Medulla oblongata (tissue), 1 donor: ENCODE data around the gene TMEFF2.

Experiments used
- DNase-seq: peaks from one replicate; pipeline ENCODE4 v3.0.0-alpha.2; 2015; ENCODE audit errors: extremely low spot score

Gene TMEFF2

DNA sequence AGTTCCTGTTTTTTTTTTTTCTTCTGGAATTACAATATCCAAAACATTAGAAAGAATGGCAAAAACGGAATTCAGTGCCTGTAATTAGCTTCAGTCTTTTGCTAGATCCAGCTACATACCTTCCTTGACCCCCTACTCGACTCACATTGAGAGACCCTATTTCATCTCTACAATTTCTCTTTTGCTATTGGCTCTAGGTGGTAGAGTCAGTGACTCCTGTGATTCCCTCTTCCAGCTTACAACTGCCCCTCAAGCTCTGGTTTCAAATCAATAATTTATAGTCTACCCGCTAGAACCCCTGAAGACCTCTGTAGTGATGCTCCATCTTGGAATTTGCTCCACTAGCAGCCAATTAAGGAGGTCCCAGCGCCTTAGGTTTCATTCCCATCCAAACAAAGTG, 125.8 kb downstream of the TMEFF2 start:
- DNase-seq = no peak

DNA sequence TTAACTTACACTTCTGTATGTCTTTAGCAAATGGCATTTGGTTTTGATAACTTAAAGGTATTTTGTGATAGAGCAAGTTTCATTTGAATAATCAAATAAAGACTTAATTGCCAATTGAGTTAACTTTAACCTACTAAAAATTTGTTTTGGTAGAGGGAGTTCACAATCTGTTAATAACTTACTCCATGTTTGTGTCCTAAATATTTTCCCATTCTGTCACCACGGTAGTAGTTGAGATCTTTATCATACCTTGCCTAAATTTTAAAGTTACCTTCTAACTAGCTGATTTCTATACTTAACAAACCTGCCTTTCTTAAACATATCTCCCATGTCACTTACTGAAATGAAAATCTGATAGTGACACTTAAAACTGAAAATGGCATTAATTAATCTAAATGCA, 127.1 kb downstream of the TMEFF2 start:
- no peak for DNase-seq

DNA sequence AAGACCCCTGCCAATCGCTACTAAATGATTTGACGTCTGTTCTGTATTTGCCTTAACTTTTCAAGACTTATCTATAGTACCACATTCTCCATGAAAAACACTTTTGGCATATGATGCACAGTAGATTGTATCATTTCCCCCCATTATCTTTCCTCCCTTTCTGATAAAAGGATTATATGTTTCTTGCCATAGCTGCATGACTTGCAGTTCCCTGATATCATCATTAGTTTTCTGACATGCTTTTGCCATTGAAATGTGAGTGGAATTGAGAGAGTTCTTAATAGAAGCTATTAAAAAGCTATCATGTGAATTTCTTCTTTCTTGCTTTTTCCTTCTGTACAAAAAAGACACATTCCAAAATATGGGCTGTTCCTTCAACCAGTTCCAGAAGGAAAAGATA, 130.3 kb downstream of the TMEFF2 start:
- DNase-seq = no peak

DNA sequence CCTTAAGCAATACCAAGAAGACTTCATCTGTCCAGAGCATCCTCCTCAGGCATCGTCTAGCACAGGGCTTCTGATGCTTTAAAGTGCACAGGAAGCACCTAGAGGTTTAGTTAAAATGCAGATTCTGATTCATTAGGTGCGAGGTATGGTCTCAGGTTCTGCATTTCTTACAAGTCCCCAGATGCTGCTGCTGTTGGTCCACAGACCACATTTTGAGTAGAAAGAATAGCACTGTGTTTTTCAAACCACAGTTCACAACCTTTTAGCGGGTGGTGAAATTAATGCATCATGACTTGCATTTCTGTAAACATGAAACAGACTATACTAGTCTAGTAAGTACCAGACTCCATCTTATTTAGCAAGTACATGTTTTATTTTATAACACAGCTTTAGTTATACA, 134.6 kb downstream of the TMEFF2 start:
- DNase-seq = no peak

DNA sequence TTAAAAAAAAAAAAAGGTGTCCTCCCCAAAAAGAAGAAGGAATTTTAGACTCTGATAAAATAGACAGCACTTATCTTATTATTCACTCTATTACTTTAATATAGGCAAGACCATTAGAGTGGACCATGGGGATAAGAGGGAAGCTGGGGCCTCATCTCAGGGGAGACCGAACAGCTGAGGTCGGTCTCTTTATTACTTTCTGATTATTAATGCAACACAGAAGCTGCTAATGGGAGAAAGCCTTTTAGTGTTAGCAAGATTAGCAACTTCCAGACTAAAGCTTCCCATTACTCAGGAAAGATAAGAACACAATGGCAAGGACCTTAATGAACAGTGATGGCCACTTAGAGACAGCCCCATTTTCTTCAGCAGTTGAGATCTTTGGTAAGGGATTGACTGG, 135.5 kb downstream of the TMEFF2 start:
- DNase-seq = no peak

DNA sequence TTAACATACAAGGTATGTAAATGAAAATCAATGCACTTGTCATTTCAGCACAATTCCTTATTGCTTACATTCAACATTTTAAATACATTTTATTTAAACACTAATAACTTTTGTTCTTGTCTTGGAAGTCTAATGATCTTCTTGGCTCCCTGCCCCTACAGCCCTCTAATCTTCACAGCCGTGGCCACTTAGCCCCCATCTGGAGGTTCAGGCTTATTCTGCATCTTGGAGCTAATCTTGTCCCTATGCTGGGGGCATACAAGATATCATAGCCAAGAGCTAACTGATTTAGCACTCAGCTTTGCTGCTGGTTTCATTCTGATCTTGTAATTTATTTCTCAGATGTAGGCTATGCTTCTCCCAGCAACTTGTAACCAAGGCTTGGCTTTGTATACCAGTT, 140.8 kb downstream of the TMEFF2 start:
- no peak for DNase-seq

DNA sequence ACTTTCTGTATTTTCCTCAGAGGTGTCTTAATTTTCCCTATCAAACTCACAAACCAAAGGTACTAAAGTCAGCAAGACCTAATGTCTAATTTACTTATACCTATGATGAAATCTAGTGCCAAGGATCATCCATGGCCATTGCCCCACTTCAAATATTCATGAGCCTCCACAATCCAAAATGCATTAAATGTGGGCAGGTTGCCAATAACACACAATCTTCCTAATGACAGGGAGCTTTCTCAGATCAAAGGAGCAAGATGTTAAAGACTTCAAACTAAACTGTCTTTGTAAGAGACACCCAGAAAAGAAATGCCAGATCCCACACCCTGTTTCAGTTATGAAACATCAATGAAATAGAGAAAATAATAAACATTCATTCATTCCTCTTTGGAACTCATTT, 143.2 kb downstream of the TMEFF2 start:
- DNase-seq = no peak

DNA sequence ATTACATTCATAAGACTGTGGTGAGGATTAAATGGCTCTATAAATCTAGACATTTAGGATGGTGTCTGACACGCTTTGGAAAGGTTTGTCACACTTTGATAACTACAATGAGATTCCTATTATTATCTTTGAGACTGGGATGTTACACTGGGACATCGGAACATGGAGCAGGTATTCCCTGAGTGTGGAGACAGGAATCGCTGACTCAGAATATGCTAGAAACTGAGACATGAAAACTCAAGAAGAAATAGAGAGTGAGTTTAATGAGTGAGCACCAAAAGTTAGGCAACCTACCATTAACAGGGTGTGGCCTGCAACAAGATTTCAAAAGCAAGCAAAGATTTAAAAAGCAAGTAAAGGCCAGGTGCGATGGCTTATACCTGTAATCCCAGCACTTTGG, 145.4 kb downstream of the TMEFF2 start:
- DNase-seq = no peak

DNA sequence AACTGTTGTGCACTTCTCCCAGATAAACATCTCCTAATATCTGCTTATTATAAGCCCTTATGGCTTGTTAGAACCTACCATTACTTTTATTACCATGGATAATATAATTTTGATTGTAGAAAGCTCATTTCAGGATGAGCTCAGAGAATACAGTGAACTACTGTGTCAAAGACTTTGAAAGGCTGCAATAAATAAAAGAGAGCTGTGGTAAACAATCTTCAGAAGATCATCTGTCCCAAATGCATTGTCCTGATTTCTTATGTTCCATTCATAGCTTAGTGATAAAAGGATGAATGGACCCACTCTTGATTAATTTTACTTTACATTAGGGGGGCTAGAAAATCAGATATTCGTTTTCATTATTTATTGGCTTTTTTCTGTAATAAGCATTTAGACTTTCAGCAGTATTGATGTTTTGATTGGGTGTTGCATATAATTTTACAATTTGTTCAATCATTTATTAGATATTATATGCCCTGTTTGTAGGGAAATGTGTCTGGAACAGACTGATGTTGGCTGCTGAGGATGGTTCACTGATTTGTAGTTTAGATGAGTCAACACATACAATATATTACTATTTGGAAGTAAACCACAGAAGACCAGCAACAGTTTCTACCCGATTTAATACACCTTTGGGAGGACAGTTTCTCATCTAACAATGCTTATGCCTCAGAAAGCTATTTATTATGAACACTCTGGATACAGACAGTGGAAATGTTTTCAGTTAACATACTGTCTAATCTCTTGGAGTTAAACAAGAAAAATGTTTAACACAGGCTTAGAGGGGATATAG, 147.2 kb downstream of the TMEFF2 start:
- DNase-seq = no peak

DNA sequence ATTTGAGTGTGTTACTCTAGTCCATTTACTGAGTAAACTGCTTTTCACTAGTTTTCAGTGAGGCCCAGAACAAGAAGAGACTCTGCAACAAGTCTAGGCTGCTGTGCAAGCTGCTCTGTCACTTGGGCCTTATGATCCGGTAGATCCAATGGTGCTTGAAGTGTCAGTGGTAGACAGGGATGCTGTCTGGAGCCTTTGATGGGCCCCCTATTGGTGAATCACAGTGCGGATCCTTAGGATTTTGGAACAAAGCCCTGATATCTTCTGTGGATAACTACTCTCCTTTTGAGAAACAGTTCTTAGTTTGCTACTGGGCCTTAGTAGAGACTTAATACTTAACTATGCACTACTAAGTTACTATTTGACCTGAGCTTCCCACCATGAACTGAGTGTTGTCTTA, 150.2 kb downstream of the TMEFF2 start:
- no peak for DNase-seq

DNA sequence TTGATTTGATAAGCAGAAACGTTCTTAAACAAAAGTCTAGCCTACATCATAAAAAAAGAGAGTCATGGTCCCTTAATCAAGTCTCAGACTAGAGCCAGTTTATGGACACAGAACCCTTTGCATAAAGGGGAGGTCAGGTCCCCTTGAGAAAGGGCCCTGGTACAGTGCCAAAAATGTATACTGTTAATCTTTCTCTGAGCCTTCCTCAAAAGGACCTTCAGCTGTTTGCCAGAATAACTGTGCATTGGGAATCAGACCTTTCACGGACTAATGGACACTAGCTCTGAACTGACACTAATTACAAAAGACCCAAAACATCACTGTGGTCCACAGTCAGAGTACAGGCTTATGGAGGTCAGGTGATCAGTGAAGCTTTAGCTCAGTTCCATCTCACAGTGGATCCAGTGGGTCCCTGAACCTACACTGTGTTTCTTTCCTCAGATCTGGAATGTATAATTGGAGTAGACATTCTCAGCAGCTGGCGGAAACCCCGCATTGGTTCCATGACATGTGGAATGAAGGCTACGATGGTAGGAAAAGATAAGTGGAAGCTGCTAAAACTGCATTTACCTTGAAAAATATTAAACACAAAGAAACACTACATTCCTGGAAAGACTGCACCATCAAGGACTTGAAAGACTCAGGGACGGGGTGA, 151.4 kb downstream of the TMEFF2 start:
- no peak for DNase-seq

DNA sequence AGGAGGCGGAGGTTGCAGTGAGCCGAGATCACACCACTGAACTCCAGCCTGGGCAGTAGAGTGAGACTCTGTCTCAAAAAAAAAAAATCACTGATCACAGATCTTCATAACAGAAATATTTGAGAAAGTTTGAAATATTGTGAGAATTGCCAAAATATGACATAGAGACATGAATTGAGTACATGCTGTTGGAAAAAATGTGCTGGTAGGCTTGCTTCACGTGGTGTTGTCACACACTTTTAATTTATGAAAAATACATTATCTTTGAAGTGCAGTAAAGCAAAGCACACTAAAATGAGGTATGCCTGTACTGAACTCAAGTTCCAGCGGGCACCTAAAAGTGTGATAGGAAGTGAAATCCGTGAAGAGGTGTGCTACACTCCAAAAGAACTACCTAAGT, 152.6 kb downstream of the TMEFF2 start:
- DNase-seq = no peak

DNA sequence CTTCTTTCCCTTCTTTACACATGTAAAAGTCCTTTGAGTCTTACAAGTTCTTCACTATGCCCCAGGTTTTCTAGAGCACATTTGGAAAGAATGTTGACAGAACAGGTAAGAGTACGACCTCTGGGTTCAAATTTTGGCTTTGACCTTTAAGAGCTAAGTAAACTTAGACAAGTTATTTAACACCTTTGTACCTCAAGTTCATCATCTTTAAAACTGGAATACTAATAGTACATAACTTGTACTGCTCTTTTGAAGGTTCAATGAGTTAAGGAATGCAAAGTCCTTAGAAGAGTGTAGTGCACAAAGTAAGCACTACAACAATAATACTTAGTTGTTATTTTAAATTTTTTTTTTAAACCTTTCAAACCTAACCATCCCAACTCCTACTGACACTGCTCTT, 156.6 kb downstream of the TMEFF2 start:
- DNase-seq = no peak

DNA sequence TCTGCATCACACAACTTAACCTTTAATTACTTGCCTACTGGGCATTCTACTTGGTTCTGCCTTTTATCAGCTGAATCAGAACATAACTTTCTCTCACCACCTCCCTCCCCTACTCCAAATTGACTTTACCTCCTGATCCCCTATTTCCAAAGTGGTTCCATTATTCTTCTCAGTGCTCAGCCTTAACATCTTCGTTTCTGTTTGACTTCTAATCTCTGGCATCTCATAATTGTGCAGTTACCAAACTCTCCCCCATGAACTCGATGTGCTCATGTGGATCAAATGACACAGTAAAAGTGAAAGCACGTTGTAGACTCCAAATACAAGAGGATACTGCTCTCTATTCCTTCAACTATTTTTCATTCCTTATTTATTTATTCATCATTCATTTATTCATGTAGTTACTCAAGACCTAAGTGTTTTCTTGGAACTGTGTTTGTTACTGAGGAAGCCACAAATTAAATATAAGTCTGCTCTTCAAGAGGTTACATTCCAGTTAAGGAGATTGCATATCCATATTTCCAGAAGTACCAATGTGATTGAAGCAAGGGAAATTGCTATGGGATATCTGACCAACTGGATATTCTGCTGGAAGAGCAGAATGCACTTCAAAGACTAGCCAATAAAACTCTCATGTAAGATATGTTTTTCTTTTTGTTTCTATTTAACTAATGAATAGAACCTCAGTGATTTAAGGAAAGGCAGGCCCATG, 158.8 kb downstream of the TMEFF2 start:
- no peak for DNase-seq

DNA sequence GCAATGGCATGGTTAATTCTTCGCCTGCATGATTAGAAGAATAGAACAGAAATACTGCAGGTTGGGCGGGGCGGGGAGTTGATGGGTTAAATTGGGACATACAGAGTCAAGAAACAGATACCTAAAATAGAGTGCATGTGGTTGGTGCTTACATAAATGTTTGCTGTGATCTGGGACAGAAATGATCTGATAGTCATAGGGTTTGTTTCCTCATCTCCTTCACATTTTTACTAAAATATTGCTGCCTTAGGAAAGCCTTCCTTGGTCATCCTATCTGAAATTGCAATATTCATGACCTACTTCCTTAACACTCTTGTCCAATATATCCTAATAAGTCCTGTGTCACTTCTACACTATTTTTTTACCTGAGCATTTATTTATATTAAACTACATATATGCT, 163.9 kb downstream of the TMEFF2 start:
- no peak for DNase-seq

DNA sequence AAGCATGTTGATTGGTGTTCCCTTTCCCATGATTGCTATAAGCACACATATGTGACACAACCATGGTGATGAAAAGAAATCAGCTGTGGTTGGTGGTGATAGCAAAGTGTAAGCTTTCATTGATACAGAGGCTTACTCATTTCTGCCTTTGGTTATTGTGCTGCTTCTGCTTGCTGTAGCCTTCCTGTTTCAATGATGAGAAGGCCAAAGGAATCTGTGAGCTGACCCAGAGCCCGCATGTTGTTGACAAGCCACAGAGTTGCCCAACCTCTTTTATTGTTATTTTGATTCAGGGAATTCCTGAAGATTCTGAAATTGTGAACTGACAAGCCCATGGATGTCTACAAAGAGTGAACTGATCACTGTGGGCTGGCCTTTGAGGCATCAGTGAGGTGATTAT, 164.4 kb downstream of the TMEFF2 start:
- no peak for DNase-seq

DNA sequence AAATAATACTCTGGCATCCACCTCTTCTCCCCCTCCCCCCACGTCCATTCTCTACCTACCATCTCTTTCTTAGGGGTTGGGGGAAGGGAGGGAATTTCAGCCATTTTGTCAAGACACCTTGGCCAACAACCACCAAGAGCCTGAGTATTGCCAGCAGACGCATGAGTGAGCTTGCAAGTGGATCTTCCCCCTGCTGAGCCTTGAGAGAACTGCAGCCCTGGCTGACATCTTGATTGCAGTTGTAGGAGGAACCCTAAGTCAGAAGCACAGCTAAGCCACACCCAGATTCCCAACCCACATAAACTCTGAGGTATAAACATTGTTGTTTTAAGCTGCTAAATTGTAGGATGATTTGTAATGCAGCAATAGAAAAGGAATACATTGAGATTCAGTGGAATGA, 165.6 kb downstream of the TMEFF2 start:
- DNase-seq = no peak

DNA sequence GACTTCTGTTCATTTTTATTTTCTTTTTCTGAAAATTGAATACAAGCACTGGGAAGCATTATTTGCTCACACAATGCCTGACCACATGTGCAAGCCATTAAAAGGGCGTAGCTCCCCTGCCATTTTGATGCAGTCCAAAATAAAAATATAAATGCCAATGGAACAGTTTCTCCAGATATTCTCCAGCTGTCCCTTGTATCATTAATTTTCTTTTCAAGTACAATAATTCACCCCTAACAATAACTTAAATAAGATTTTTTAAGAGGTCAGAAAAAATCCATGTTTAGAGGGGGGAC, 168.0 kb downstream of the TMEFF2 start:
- DNase-seq = no peak

DNA sequence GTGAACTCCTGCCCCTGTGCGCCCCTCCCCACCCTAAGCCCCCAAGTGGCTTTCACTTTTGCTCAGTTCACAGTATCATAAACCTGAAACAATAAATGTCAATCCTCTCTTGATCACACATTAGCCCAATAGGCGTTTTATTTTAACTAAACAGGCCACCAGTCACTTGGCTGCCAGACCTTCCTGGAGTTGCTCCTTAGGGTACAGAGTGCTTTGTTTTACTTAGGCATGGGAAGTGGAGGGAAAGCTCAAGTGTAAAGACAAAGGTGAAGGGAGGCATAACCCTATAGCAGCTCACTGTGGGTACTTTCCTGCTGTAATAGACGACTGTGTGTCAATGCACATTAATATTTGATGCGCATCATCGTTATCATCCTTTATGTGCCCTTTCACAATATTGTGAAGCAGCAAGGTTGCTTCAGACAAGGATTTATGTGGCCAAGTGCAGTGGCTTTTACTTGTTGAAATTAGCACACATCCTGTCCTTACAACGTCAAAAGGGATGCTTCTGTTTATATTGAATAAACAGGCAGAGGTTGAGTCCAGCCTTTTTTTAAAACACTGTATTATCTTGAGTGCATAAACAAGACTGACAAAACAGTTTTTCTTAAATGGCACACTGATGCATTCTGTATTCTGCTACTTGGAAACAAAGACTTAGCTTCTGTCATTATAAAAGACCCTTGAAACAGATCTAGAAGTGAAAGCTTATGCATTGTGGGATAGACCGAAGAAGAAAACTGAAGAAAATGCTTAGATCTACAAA, 168.5 kb downstream of the TMEFF2 start:
- no peak for DNase-seq

DNA sequence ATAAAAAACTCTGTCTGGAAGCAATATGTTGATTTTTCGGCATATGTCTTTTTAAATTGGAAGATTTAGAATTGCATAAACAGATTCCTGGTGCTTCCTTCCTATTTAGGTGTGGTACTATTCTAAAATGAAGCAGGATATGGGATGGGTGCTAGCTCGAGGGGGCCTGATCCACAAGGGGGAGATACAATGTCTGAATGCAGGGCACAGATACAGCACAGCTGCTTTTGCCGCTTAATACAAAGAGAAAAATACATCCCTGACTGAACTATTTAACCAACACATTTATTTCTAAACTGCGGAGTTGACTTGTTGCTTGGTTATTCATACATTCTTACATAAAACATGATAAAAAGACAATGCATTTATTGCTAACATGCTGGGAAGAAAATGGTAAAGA, 169.1 kb downstream of the TMEFF2 start:
- no peak for DNase-seq

DNA sequence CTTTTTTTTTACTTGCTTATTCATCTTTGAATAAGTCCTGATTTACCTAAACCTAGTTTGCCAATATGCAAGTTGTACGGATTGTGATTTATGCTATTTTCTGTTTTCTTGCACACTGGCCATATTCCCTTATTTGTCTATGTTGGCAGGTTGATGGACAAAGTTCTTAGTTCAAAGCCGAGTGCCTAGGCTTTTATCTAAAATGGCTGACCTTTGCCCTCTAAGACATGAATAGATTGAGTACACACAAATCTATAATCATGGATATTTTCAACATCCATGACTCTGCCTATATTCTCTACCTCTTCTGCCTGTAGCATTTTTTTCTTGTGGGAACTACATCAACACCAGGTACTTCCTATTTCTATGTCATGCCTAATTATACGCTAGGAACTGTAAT, 171.7 kb downstream of the TMEFF2 start:
- no peak for DNase-seq

DNA sequence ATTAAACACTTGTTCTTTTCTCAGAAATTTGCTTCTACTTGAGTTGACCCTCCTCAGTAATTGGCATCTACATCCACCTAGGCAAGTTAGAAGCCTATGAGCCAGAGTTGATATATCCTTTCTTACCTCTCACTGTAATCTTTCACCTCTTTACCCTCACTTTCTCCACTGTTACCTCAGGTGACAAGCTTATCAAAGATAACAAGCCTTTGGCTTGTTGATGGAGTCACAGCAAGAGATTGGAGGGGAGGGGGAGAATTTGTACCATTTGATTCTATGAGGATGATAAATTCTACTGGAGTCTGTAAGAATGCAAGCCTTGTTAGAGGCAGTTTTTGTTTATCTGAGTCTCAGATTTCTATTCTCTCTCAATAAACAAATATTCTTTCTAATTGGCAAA, 176.9 kb downstream of the TMEFF2 start:
- DNase-seq = no peak

DNA sequence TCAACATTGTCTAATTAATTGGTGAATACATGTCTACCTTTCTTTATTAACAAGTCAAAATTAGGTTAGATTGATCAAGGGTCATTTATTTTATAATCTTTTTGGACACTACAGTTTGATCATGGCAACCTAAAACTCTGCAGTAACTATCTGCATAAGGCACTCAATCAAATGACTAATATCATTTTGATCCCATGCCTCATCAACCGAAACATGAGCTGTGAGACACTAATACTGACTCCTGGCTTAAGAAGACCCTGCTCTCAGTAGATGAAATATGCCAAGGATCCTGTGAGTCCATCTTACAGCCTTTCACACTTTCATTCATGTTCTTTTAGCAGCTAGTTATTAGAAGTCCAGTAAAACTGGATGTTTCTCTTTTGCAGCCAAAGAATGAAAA, 178.5 kb downstream of the TMEFF2 start:
- no peak for DNase-seq
